ENCODE measurements around the gene RPUSD2.

Gene RPUSD2

GRCh38 chr15:40569129-40569953 is at the start of gene RPUSD2:
Gene RPUSD2 (plus strand): TSS chr15:40569299. CDS start chr15:40569338, 39 bp downstream.
- Histone ChIP-seq H3K27ac (peak within 1 kb of the TSS; percentile 72 to 87), H3K4me3 (peak within 1 kb of the TSS; percentile 98)
- peak; percentile 95 for DNase-seq (ENCODE audit: low spot score)
- TF ChIP-seq CTCF (IDR thresholded peaks at IDR 0.05), result no peak

- H3K4me3 ChIP-seq, result no peak overlapping the region
- no peak overlapping the region for H3K27ac ChIP-seq
- DNase-seq (ENCODE audit: low spot score), result no peak
- TF ChIP-seq CTCF (IDR thresholded peaks at IDR 0.05), result no peak
Measured at GRCh38 chr15:40523611-40524010, 45.5 kb upstream of the RPUSD2 start.

- DNase-seq (ENCODE audit: low spot score), result no peak
- no peak overlapping the region for H3K4me3 ChIP-seq
- TF ChIP-seq CTCF (IDR thresholded peaks at IDR 0.05), result no peak
- no peak overlapping the region for H3K27ac ChIP-seq
Measured at GRCh38 chr15:40525855-40526254, 43.2 kb upstream of the RPUSD2 start.

- Histone ChIP-seq H3K27ac (no peak overlapping the region), H3K4me3 (no peak overlapping the region)
- DNase-seq (ENCODE audit: low spot score), result no peak
- no peak for TF ChIP-seq CTCF (IDR thresholded peaks at IDR 0.05)
Measured at GRCh38 chr15:40528801-40529200, 40.3 kb upstream of the RPUSD2 start.

- Histone ChIP-seq H3K4me3 (no peak overlapping the region), H3K27ac (no peak overlapping the region)
- DNase-seq (ENCODE audit: low spot score), result no peak
- no peak for TF ChIP-seq CTCF (IDR thresholded peaks at IDR 0.05)
Measured at GRCh38 chr15:40533763-40534364, 35.2 kb upstream of the RPUSD2 start.

- H3K4me3 ChIP-seq, result no peak overlapping the region
- no peak for TF ChIP-seq CTCF (IDR thresholded peaks at IDR 0.05)
- DNase-seq (ENCODE audit: low spot score), result no peak
- H3K27ac ChIP-seq, result no peak overlapping the region
Measured at GRCh38 chr15:40534371-40534770, 34.7 kb upstream of the RPUSD2 start.

GRCh38 chr15:40536501-40536900 is 32.6 kb upstream of the RPUSD2 start:
- DNase-seq (ENCODE audit: low spot score), result no peak
- Histone ChIP-seq H3K4me3 (no peak overlapping the region), H3K27ac (no peak overlapping the region)
- TF ChIP-seq CTCF (IDR thresholded peaks at IDR 0.05), result no peak

Measured in coronary artery (tissue), 2 donors.